HEK293 (cell line): ENCODE results near the gene SPRED2.

Experiments used
- CTCF ChIA-PET: fragments of 350-600 bp; formaldehyde crosslinking; extraction: SDS; loops from one replicate; lab custom pipeline; 2021; ENCODE audit warnings: antibody characterized with exemption; lab: Yijun Ruan, JAX
- POLR2A ChIA-PET: fragments of 300-600 bp; formaldehyde crosslinking; extraction: SDS; loops from one replicate; lab custom pipeline; 2020; ENCODE audit warnings: antibody characterized with exemption, inconsistent platforms; lab: Yijun Ruan, JAX
- H3K27ac ChIP-seq: fragments of 200-500 bp; sonication (Bioruptor generic); 2 replicates; pipeline ENCODE4 v1.5.1; 2014; ENCODE audit warnings: low read depth, low read length, control low read depth, inconsistent platforms; ENCODE audit errors: extremely low read depth
- H3K36me3 ChIP-seq, 2 experiments: fragments of 200-500 bp in 1 of 2; sonication (Bioruptor generic) in 1 of 2; 1 replicate in 1 of 2; 2 replicates in 1 of 2; pipeline ENCODE4 v1.5.1; 2014 to 2017; ENCODE audit warnings: inconsistent platforms in 2 of 2, low read length in 2 of 2; ENCODE audit not compliant: control insufficient read depth in 2 of 2, insufficient read depth in 1 of 2
- H3K4me1 ChIP-seq: fragments of 200-500 bp; sonication (Bioruptor generic); 2 replicates; pipeline ENCODE4 v1.5.1; 2014; ENCODE audit warnings: mild to moderate bottlenecking, low read length, inconsistent platforms; ENCODE audit not compliant: control insufficient read depth, insufficient read depth
- H3K4me3 ChIP-seq: 2 replicates; pipeline ENCODE4 v1.5.1; 2011; ENCODE audit warnings: low read depth, mild to moderate bottlenecking, control low read depth, low read length, moderate library complexity
- H3K9me3 ChIP-seq: fragments of 200-500 bp; sonication (Bioruptor generic); 2 replicates; pipeline ENCODE4 v1.5.1; 2014; ENCODE audit warnings: low read depth, low read length, inconsistent platforms; ENCODE audit not compliant: control insufficient read depth, insufficient read depth
- GLIS1 ChIP-seq: fragments of 450-650 bp; formaldehyde crosslinking; IDR thresholded peaks from 2 replicates; pipeline ENCODE4 v1.5.1; 2016; ENCODE audit warnings: missing biosample characterization, missing genetic modification characterization
- IKZF3 ChIP-seq: fragments of 450-650 bp; IDR thresholded peaks from 2 replicates; pipeline ENCODE4 v1.5.0; 2018; ENCODE audit warnings: missing biosample characterization, mild to moderate bottlenecking, missing genetic modification characterization, moderate library complexity
- INSM2 ChIP-seq: fragments of 450-650 bp; formaldehyde crosslinking; IDR thresholded peaks from 2 replicates; pipeline ENCODE4 v1.5.1; 2016; ENCODE audit warnings: missing biosample characterization, missing genetic modification characterization
- OSR2 ChIP-seq: fragments of 450-650 bp; formaldehyde crosslinking; IDR thresholded peaks from 2 replicates; pipeline ENCODE4 v1.5.1; 2016; ENCODE audit warnings: missing biosample characterization, missing genetic modification characterization
- PRDM1 ChIP-seq: fragments of 450-650 bp; formaldehyde crosslinking; IDR thresholded peaks from 2 replicates; pipeline ENCODE4; 2016; ENCODE audit warnings: missing biosample characterization, missing genetic modification characterization
- SALL2 ChIP-seq: fragments of 450-650 bp; formaldehyde crosslinking; IDR thresholded peaks from 2 replicates; pipeline ENCODE4 v1.5.0; 2017; ENCODE audit warnings: missing biosample characterization, mild to moderate bottlenecking, missing genetic modification characterization, borderline replicate concordance
- SCRT2 ChIP-seq: fragments of 450-650 bp; formaldehyde crosslinking; IDR thresholded peaks from 2 replicates; pipeline ENCODE4 v1.5.1; 2016; ENCODE audit warnings: missing biosample characterization, missing genetic modification characterization
- ZBTB10 ChIP-seq: fragments of 450-650 bp; formaldehyde crosslinking; IDR thresholded peaks from 2 replicates; pipeline ENCODE4 v1.5.1; 2016; ENCODE audit warnings: missing biosample characterization, missing genetic modification characterization
- ZBTB48 ChIP-seq: fragments of 450-650 bp; formaldehyde crosslinking; IDR thresholded peaks from 2 replicates; pipeline ENCODE4 v1.5.1; 2016; ENCODE audit warnings: missing biosample characterization, missing genetic modification characterization
- ZIC2 ChIP-seq: fragments of 450-650 bp; formaldehyde crosslinking; IDR thresholded peaks from 2 replicates; pipeline ENCODE4 v1.5.1; 2016; ENCODE audit warnings: missing biosample characterization, missing genetic modification characterization
- ZNF133 ChIP-seq: fragments of 450-650 bp; formaldehyde crosslinking; IDR thresholded peaks from 2 replicates; pipeline ENCODE4 v1.5.1; 2016; ENCODE audit warnings: missing biosample characterization, missing genetic modification characterization
- ZNF2 ChIP-seq: fragments of 450-650 bp; formaldehyde crosslinking; IDR thresholded peaks from 2 replicates; pipeline ENCODE4 v1.5.1; 2016; ENCODE audit warnings: missing biosample characterization, missing genetic modification characterization
- ZNF202 ChIP-seq: fragments of 450-650 bp; formaldehyde crosslinking; IDR thresholded peaks from 2 replicates; pipeline ENCODE4 v1.5.1; 2016; ENCODE audit warnings: missing biosample characterization, missing genetic modification characterization, borderline replicate concordance
- ZNF211 ChIP-seq: fragments of 450-650 bp; formaldehyde crosslinking; IDR thresholded peaks from 2 replicates; pipeline ENCODE4 v1.5.1; 2016; ENCODE audit warnings: low read depth, missing biosample characterization, missing genetic modification characterization
- ZNF394 ChIP-seq: fragments of 450-650 bp; formaldehyde crosslinking; IDR thresholded peaks from 2 replicates; pipeline ENCODE4 v1.5.1; 2016; ENCODE audit warnings: missing biosample characterization, missing genetic modification characterization, mild to moderate bottlenecking, moderate library complexity, borderline replicate concordance
- ZNF48 ChIP-seq: fragments of 450-650 bp; formaldehyde crosslinking; IDR thresholded peaks from 2 replicates; pipeline ENCODE4 v1.5.1; 2016; ENCODE audit warnings: missing biosample characterization, missing genetic modification characterization
- ZNF501 ChIP-seq: fragments of 450-650 bp; formaldehyde crosslinking; IDR thresholded peaks from 2 replicates; pipeline ENCODE4 v1.5.1; 2016; ENCODE audit warnings: missing biosample characterization, missing genetic modification characterization
- ZNF549 ChIP-seq: fragments of 450-650 bp; IDR thresholded peaks from 2 replicates; pipeline ENCODE4 v1.5.1; 2018; ENCODE audit warnings: missing biosample characterization, missing genetic modification characterization, mild to moderate bottlenecking, inconsistent platforms, moderate library complexity
- ZNF558 ChIP-seq: fragments of 450-650 bp; formaldehyde crosslinking; IDR thresholded peaks from 2 replicates; pipeline ENCODE4 v1.5.1; 2016; ENCODE audit warnings: missing biosample characterization, missing genetic modification characterization
- ZNF596 ChIP-seq: fragments of 450-650 bp; IDR thresholded peaks from 2 replicates; pipeline ENCODE4 v1.5.0; 2018; ENCODE audit warnings: missing biosample characterization, mild to moderate bottlenecking, missing genetic modification characterization, moderate library complexity
- ZNF600 ChIP-seq: fragments of 450-650 bp; formaldehyde crosslinking; IDR thresholded peaks from 2 replicates; pipeline ENCODE4 v1.5.1; 2016; ENCODE audit warnings: missing biosample characterization, missing genetic modification characterization
- ZNF654 ChIP-seq: fragments of 450-650 bp; formaldehyde crosslinking; IDR thresholded peaks from 2 replicates; pipeline ENCODE4 v1.5.1; 2016; ENCODE audit warnings: low read depth, missing biosample characterization, missing genetic modification characterization
- ZNF791 ChIP-seq: fragments of 450-650 bp; formaldehyde crosslinking; IDR thresholded peaks from 2 replicates; pipeline ENCODE4 v1.5.1; 2016; ENCODE audit warnings: missing biosample characterization, missing genetic modification characterization
- ZNF843 ChIP-seq: fragments of 450-650 bp; formaldehyde crosslinking; IDR thresholded peaks from 2 replicates; pipeline ENCODE4 v1.5.1; 2016; ENCODE audit warnings: missing biosample characterization, missing genetic modification characterization
- ZSCAN18 ChIP-seq: fragments of 450-650 bp; formaldehyde crosslinking; IDR thresholded peaks from 2 replicates; pipeline ENCODE4 v1.5.1; 2016; ENCODE audit warnings: missing biosample characterization, missing genetic modification characterization
- ZSCAN5A ChIP-seq: fragments of 450-650 bp; formaldehyde crosslinking; IDR thresholded peaks from 2 replicates; pipeline ENCODE4 v1.5.1; 2016; ENCODE audit warnings: missing biosample characterization, missing genetic modification characterization

The SPRED2 gene

GRCh38 chr2:65368468-65368867 is 63.9 kb downstream of the SPRED2 start:
- ChIA-PET CTCF (interaction anchor here (1.1 kb wide), 1 partner anchor 12 kb away, joined by 6 read pairs; no protein-coding TSS in a partner anchor), POLR2A (interaction anchor here (0.7 kb wide), 1 partner anchor 917 kb away, joined by 3 read pairs; no protein-coding TSS in a partner anchor)
- no peaks in the 10 kb centered on the region for H3K36me3 ChIP-seq
- no peaks in the 10 kb centered on the region for H3K9me3 ChIP-seq
- H3K4me3 ChIP-seq, result no peak overlapping the region
- peaks cover 58% of the 10 kb centered on the region for H3K4me1 ChIP-seq
- TF ChIP-seq ZNF211 (no peak), SALL2 (tag by site-specific recombination) (no peak), SCRT2 (peak; percentile 82; the same call in 1 of the 2 replicates)
- H3K27ac ChIP-seq, result no peak overlapping the region

GRCh38 chr2:65367524-65367923 is 64.9 kb downstream of the SPRED2 start:
- H3K4me1 ChIP-seq, result peaks cover 54% of the 10 kb centered on the region
- H3K4me3 ChIP-seq, result no peak overlapping the region
- no peaks in the 10 kb centered on the region for H3K36me3 ChIP-seq
- ChIA-PET CTCF (interaction anchor here (0.7 to 1.2 kb wide), 4 partner anchors 11 to 102 kb away, joined by 3 to 6 read pairs (median 4); no protein-coding TSS in a partner anchor), POLR2A (interaction anchor here (0.7 to 1.3 kb wide), 2 partner anchors 17 to 918 kb away, joined by 3 read pairs; no protein-coding TSS in a partner anchor)
- no peaks in the 10 kb centered on the region for H3K9me3 ChIP-seq
- TF ChIP-seq ZNF654 (tag by site-specific recombination) (no peak), ZNF48 (no peak), ZNF394 (tag by site-specific recombination) (no peak), ZNF2 (tag by site-specific recombination) (no peak), ZBTB48 (no peak), ZIC2 (tag by site-specific recombination) (peak; percentile 31; the same call in 1 of the 2 replicates), ZNF501 (no peak), PRDM1 (no peak), ZNF558 (tag by site-specific recombination) (no peak), ZNF549 (tag by site-specific recombination) (no peak), OSR2 (0 out of 2 replicates have a peak, but pooled peaks have one; percentile 19), GLIS1 (tag by site-specific recombination) (0 out of 2 replicates have a peak, but pooled peaks have one; percentile 14), ZNF596 (tag by site-specific recombination) (no peak), ZNF133 (no peak), ZNF843 (tag by site-specific recombination) (no peak), ZNF791 (no peak), IKZF3 (peak; percentile 44; the same call in 1 of the 2 replicates), ZNF600 (tag by site-specific recombination) (peak; percentile 68; the same call in 1 of the 2 replicates), INSM2 (tag by site-specific recombination) (no peak), ZNF202 (tag by site-specific recombination) (no peak), ZSCAN18 (no peak), ZSCAN5A (tag by site-specific recombination) (no peak), ZBTB10 (no peak)
- peak overlapping the region; percentile 26; the same call in 1 of the 2 replicates for H3K27ac ChIP-seq
